HuH-7 (cell line): Measurements from ENCODE around the gene P2RX7.

ENCODE experiments used
- DNase-seq: peaks from one replicate; pipeline ENCODE4 v3.0.0; 2011; ENCODE audit warnings: low spot score

P2RX7 gene

DNA sequence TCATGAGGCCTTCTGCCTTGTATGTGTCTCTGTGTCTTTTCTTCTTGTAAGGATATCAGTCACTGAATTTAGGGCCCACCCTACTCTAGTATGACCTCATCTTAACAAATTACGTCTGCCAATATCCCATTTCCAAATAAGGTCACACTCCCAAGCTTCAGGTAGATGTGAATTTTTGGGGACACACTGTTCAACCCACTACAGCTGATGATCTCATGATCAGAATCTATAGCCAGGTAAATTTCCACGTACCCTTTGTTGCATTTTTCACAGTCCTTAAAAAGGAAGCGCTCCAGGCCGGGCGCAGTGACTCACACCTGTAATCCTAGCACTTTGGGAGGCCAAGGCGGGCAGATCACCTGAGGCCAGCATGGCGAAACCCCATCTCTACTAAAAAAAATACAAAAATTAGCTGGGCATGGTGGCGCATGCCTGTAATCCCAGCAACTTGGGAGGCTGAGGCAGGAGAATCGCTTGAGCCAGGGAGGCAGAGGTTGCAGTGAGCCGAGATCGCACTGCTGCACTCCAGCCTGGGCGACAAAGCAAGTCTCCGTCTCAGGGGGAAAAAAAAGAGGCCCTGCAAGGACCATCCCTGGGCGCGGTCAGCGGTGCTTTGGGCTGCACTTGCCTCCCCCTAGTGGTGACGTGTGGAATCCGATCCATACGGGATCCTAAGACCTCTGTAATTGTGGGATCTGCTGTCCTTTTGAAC lies 97.3 kb downstream of the P2RX7 start:
- DNase-seq, result peak; percentile 85

DNA sequence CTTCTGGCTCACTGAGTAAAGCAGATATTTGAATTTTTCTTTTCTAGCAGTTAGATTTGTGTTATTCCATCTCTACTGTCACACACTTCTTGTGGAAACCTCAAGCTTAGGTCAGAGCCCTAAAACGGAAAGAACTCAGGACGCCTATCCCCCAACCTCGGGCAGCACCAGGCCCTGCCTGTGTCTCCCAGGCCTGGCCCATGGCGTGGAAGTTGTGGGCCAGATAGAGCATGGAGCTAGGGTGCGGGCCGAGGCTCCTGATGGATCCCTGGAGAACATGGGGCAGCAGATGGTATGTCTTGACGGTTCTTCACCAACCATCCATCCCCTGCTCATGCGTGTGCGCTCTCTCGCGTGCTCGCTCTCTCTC lies 97.8 kb downstream of the P2RX7 start:
- no peak for DNase-seq

DNA sequence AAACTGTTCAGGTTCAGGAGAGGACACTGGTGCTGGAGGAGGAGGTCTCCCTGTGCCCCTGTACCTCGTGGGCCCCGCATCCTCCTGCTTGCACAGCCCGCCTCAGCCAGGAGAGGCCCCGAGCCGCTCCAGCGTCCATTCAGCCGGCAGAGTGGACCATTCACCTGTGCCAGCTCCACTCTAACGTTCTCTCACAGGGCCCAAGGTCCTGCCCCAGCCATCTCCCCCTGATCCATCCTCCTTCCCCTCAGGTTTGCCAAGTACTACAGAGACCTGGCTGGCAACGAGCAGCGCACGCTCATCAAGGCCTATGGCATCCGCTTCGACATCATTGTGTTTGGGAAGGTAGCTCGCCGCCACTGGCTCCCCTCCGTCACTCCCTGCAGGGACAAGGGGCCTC lies 99.5 kb downstream of the P2RX7 start:
- DNase-seq, result no peak

DNA sequence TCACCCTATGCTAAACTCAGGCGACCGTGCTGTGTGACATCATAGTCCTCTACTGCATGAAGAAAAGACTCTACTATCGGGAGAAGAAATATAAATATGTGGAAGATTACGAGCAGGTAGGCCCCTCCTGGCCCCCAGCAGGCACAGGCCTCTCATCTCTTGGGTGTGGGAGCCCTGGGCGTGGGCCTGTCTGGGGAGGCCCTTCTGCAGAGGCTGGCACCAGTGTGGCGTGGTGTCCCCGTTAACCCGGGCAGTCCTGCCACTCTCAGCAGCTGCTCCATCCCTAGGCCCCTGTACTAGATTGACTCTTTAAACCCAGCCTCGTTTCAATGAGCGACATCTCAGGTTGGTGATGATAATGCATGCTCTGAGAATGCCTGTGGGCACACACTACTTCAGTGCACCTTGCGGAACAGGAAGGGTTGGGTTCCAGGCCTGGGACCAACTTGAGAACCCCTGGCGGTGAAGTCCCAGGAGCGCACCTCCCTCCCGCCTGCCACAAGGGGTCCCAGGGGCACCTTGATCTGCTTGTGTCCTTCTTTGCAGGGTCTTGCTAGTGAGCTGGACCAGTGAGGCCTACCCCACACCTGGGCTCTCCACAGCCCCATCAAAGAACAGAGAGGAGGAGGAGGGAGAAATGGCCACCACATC lies 100.4 kb downstream of the P2RX7 start:
- no peak for DNase-seq

DNA sequence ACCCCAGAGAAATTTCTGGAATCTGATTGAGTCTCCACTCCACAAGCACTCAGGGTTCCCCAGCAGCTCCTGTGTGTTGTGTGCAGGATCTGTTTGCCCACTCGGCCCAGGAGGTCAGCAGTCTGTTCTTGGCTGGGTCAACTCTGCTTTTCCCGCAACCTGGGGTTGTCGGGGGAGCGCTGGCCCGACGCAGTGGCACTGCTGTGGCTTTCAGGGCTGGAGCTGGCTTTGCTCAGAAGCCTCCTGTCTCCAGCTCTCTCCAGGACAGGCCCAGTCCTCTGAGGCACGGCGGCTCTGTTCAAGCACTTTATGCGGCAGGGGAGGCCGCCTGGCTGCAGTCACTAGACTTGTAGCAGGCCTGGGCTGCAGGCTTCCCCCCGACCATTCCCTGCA lies 100.9 kb downstream of the P2RX7 start:
- no peak for DNase-seq

DNA sequence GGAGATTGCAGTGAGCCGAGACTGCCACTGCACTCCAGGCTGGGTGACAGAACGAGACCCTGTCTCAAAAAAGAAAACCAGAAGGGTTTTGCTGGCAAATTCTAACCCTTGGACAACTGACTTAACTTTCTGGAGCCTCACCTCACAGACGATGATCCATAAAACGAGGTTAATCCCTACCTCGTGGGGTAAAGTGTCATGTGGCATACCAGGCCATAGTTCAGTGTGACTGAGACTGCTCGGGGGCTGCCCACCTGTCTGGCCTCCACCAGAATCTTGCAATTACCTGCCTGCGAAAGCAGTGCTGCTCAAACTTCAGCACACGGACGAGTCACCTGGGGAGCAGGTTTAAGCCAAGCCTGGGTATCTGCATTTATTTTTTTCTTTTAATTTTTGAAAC lies 104.1 kb downstream of the P2RX7 start:
- DNase-seq, result no peak

DNA sequence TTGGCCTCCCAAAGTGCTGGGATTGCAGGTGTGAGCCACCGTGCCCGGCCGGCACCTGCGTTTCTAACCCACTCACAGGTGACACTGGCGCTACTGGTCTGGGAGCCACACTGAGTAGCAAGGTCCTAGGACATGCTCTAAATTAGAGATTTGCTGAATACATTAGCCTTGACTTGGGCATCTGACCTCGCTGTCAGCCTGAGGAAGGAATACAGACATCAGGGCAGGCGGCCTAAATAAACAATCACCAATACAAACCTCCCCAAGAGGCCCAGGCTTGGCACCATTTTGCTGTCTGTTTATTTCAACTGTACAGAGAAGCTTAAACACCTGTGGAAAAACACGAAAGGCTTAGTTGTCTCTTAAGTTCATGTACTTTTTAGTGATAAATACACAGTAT lies 104.7 kb downstream of the P2RX7 start:
- no peak for DNase-seq
